Type B pancreatic cell (in vitro differentiated cells): ENCODE data around the gene DNAJB1. TPM values are rescaled to one million over a fixed set of nuclear protein-coding genes. Genes with fewer than 3 reads are reported as not detected.

Experiments used
- DNase-seq: peaks from one replicate; pipeline ENCODE4 v3.0.0; 2021; ENCODE audit warnings: mixed read lengths; ENCODE audit not compliant: unreplicated experiment; ENCODE audit errors: extremely low spot score
- H3K27ac Mint-ChIP-seq: 2 replicates; pipeline ENCODE4 v1.8.0; 2021; ENCODE audit warnings: mild to moderate bottlenecking, mixed read lengths
- H3K27me3 Mint-ChIP-seq: 2 replicates; pipeline ENCODE4 v1.8.0; 2021; ENCODE audit warnings: mixed read lengths
- H3K36me3 Mint-ChIP-seq: 2 replicates; pipeline ENCODE4 v1.8.0; 2021; ENCODE audit warnings: mixed read lengths
- H3K4me1 Mint-ChIP-seq: one replicate; pipeline ENCODE4 v1.8.0; 2021; ENCODE audit warnings: mixed read lengths; ENCODE audit not compliant: unreplicated experiment
- H3K4me3 Mint-ChIP-seq: 2 replicates; pipeline ENCODE4 v1.8.0; 2021; ENCODE audit warnings: mild to moderate bottlenecking, mixed read lengths
- H3K9me3 Mint-ChIP-seq: 2 replicates; pipeline ENCODE4 v1.8.0; 2021; ENCODE audit warnings: mixed read lengths
- CTCF ChIP-seq: fragments of 200-600 bp; sonication (generic); conservative IDR thresholded peaks from 2 replicates; pipeline ENCODE4 v1.5.0; 2021; ENCODE audit warnings: antibody characterized with exemption, mild to moderate bottlenecking
- total RNA-seq: library from RNA; stranded (reverse); gene quantifications from 2 replicates; pipeline ENCODE4 v1.2.1, GENCODE V29; 2021; ENCODE audit warnings: low replicate concordance

Gene DNAJB1
- total RNA-seq, 1 donor from 2014 or later = 142 TPM

DNA sequence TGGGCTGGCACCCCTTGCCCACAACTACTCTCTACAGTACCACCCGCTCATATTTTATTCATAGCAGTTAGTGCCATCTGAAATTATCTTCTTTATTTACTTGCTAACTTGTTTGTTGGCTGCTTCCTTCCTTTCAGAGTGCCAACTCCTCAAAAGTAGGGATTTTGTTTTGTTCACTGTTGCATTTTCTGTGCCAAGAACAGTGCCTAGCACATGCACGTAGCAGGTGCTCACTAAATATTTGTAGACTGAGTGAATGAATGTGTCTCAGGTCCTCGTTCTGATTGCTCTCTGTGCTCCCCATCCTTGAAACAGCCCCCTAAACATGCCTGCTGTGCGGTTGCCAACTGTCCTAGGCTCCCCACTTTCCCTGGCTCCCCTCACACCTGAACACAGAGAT is 23.8 kb downstream of the DNAJB1 start:
- Mint-ChIP-seq H3K9me3 (no peaks in the 10 kb centered on the region), H3K4me3 (peak overlapping the region; percentile 93), H3K27ac (peak overlapping the region; percentile 97), H3K36me3 (peaks cover 17% of the 10 kb centered on the region), H3K4me1 (peaks cover 23% of the 10 kb centered on the region), H3K27me3 (no peaks in the 10 kb centered on the region)
- DNase-seq = no peak
- TF ChIP-seq CTCF = no peak

GRCh38 chr19:14492756-14493337 is 25.4 kb downstream of the DNAJB1 start:
- DNase-seq = no peak
- TF ChIP-seq CTCF = no peak
- no peaks in the 10 kb centered on the region for H3K9me3 Mint-ChIP-seq
- no peaks in the 10 kb centered on the region for H3K27me3 Mint-ChIP-seq
- peaks cover 23% of the 10 kb centered on the region for H3K4me1 Mint-ChIP-seq
- peak overlapping the region; percentile 86 for H3K27ac Mint-ChIP-seq
- peak overlapping the region; percentile 65 for H3K4me3 Mint-ChIP-seq
- peaks cover 21% of the 10 kb centered on the region for H3K36me3 Mint-ChIP-seq

GRCh38 chr19:14487370-14488125 is 30.6 kb downstream of the DNAJB1 start:
- Mint-ChIP-seq H3K9me3 (no peaks in the 10 kb centered on the region), H3K4me1 (peaks cover 4% of the 10 kb centered on the region), H3K27me3 (no peaks in the 10 kb centered on the region), H3K36me3 (peaks cover 20% of the 10 kb centered on the region), H3K4me3 (no peak overlapping the region), H3K27ac (no peak overlapping the region)
- no peak for TF ChIP-seq CTCF
- DNase-seq = no peak

DNA sequence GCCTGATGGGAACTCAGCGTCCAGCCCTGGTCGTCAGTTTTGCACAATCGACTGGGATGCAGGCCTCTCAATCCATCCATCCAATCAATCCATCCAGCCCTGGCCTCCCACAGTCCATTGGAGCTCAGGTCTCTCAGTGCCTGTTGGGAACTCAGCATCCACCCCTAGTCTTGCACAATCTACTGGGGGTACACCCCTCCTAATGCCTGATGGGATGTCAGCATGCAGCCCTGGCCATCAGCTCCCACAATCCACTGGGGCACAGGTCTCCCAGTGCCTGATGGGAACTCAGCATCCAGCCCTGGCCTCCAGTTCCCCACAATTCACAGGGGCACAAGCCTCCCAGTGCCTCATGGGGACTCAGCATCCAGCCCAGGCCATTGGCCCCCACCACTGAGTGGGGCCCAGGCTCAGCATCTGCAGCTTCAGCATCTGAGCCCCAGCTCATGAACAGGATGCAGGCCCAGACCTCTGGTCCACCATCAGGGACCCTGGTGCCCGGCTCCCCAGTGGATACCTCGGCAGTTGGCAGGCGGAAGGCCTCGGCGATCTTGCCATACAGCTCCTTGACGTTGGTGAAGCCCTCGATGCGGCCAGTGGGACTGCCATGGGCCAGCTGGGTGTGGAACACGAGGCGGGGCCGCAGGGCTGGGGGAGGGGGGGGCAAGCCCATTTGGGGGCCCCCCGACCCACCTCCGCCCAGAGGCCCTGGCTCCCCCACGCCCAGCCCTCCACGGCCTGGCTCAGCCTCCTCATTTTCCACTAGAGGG is 35.8 kb downstream of the DNAJB1 start:
- TF ChIP-seq CTCF = no peak
- Mint-ChIP-seq H3K4me3 (no peak overlapping the region), H3K4me1 (peaks cover 9% of the 10 kb centered on the region), H3K36me3 (peaks cover 9% of the 10 kb centered on the region), H3K27me3 (no peaks in the 10 kb centered on the region), H3K9me3 (no peaks in the 10 kb centered on the region), H3K27ac (no peak overlapping the region)
- no peak for DNase-seq

DNA sequence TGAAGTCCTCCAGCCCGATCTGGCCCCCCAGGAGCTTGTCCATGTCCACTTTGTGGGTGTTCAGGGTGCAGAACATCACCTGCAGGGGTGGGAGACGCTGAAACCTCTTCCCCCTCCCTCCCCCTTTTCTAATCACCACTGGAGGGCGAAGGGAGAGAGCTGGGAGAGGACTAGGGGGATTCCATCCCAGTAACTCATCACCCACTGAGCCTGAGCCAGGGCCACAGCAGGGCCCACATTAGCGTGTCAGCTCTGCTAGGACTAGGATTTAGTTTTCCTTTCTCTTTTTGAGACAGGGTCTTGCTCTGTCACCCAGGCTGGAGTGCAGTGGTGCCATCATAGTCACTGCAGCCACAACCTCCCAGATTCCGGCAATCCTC is 37.5 kb downstream of the DNAJB1 start:
- H3K27ac Mint-ChIP-seq = peak overlapping the region; percentile 51
- H3K27me3 Mint-ChIP-seq = peaks cover 3% of the 10 kb centered on the region
- DNase-seq = no peak
- H3K36me3 Mint-ChIP-seq = peaks cover 7% of the 10 kb centered on the region
- peaks cover 17% of the 10 kb centered on the region for H3K4me1 Mint-ChIP-seq
- no peaks in the 10 kb centered on the region for H3K9me3 Mint-ChIP-seq
- H3K4me3 Mint-ChIP-seq = no peak overlapping the region
- no peak for TF ChIP-seq CTCF
